ENCODE data around the gene ERAS. TPM values are rescaled to one million over a fixed set of nuclear protein-coding genes. Genes with fewer than 3 reads are reported as not detected.
"Not testable (repeated sequence)": the region's sequence is repeated elsewhere in the genome, so short reads cannot be mapped to it uniquely, and the experiment has no call there.

The ERAS gene
- total RNA-seq, 1 experiment from 2014 or later, result not detected

DNA sequence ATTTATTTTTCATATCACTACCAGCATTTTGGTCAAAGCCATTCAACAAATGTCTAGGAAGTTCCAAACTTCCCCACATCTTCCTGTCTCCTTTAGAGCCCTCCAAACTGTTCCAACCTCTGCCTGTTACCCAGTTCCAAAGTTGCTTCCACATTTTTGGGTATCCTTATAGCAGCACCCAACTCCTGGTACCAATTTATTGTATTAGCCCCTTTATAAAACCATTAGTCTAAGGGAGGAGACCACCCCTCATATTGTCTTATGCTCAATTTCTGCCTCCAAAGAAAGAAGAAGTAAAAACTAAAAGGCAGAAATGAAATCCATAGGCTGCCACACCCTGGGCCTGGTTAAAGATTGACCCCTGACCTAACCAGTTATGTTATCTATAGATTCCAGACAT, 27.2 kb downstream of the ERAS start:
- H3K36me3 ChIP-seq, H3K27me3 ChIP-seq, H3K4me3 ChIP-seq, H3K9me3 ChIP-seq, DNase-seq: not testable (repeated sequence)

DNA sequence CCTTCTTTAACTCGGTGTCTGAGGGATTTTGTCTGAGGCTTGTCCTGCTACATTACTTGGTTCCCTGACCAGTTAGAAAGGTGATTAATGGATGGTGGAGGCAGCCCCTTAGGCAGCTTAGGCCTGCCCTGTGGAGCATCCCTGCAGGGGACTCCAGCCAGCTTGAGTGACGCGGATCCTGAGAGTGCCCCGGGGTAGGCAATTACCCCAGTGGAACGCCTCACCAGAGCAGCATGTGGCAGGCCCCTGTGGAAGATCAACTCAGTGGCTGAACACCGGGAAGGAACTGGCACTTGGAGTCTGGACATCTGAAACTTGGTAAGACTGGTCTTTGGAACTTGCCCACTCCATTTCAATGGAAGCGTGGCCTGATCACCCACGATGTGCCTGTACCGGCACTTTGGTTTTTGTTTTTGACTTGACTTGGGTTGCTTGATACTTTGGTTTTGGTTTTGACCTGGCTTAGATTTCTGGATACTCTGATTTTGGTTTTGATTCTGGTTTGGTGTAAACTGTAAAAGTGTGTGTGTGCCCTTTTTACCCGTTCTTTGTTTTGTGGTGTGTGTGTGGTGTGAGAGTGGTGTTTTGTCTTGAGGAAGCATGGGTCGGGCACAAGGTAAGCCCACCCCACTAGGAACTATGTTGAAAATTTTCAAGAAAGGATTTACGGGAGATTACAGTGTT, 27.9 kb downstream of the ERAS start:
- not testable (repeated sequence) for H3K27me3 ChIP-seq, H3K9me3 ChIP-seq, H3K4me3 ChIP-seq

DNA sequence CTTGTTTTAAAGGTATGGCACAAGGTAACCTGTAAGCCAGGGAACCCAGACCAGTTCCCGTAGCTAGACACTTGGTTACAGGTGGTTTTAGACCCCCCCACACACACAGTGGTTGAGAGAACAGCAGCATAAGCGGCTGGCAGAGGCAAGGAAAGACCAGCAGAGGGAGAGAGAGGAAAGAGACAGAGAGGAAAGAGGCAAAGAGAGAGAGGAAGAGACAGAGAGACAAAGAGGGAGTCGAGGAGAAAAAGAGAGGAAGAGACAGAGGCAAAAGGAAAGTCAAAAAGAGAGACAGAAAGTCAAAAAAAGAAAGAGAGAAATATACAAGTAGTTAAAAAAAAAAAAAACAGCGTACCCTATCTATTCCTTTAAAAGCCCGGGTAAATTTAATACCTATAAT, 28.6 kb downstream of the ERAS start:
- DNase-seq, result no peak
- H3K9me3 ChIP-seq, result no peaks in the 10 kb centered on the region

More for the DNA sequence above, 27.9 kb downstream of the ERAS start:
- H3K36me3 ChIP-seq, DNase-seq: not testable (repeated sequence)

DNA sequence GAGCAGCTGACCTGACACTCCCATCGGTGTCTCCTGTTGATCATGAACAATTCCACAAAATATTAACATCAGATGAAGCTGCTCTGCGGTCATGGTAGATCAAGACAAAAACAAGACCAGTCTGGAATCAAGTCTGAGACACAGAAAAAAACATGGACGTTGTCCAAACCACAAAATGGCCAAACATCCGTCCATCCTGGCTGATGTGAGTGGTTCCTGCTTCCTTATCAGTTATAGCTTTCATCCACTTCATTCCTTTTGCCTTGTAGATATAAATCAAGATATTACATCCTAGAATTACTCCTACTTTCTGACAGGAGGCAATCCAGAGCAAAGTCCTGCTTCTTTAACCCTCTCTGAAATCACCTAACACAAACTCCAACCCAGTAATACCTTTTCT, 37.9 kb downstream of the ERAS start:
- H3K4me3 ChIP-seq, result no peak overlapping the region
- no peaks in the 10 kb centered on the region for H3K9me3 ChIP-seq
- no peak for DNase-seq
- H3K27me3 ChIP-seq, result no peaks in the 10 kb centered on the region
- no peaks in the 10 kb centered on the region for H3K36me3 ChIP-seq

More for the DNA sequence above, 28.6 kb downstream of the ERAS start:
- no peak overlapping the region for H3K4me3 ChIP-seq
- no peaks in the 10 kb centered on the region for H3K27me3 ChIP-seq
- no peaks in the 10 kb centered on the region for H3K36me3 ChIP-seq

DNA sequence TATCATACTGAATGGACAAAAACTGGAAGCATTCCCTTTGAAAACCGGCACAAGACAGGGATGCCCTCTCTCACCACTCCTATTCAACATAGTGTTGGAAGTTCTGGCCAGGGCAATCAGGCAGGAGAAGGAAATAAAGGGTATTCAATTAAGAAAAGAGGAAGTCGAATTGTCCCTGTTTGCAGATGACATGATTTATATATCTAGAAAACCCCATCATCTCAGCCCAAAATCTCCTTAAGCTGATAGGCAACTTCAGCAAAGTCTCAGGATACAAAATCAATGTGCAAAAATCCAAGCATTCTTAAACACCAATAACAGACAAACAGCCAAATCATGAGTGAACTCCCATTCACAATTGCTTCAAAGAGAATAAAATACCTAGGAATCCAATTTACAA, 45.7 kb downstream of the ERAS start:
- H3K4me3 ChIP-seq, H3K9me3 ChIP-seq, H3K27me3 ChIP-seq, H3K36me3 ChIP-seq, DNase-seq: not testable (repeated sequence)

DNA sequence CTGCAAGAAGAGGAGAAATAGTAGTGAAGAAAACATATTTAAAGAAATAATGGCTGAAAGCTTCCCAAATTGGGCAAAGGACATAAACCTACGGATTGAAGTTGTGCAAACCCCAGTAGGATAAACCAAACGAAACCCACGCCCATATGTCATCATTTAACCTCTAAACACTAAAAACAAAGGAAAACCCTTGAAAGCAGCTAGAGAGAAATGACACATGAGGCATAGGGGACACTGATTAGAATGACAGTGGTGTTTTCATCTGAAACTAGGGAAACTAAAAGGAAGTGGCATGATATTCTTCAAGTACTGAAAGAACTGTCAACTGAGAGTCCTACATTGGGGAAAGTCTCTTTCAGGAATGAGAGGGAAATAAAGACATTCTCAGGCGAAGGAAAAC, 50.6 kb downstream of the ERAS start:
- not testable (repeated sequence) for H3K9me3 ChIP-seq, H3K4me3 ChIP-seq, DNase-seq, H3K36me3 ChIP-seq, H3K27me3 ChIP-seq

Other genes with a start within 250 kb of the ERAS start
- 84.9 and 95.8 TPM in 2 replicates for gene WDR13, start 229.0 kb upstream of the ERAS start, total RNA-seq (2014; rRNA removed; shearing (Covaris generic); ENCODE audit: low replicate concordance)
- gene WAS, start 142.7 kb upstream of the ERAS start, total RNA-seq (2014; rRNA removed; shearing (Covaris generic); ENCODE audit: low replicate concordance), result 0.79 TPM in 1 of 2 replicates, not detected in the other
- 4.1 and 13.3 TPM in 2 replicates for gene SUV39H1, start 129.8 kb upstream of the ERAS start, total RNA-seq (2014; rRNA removed; shearing (Covaris generic); ENCODE audit: low replicate concordance)
- not detected in 2 replicates for gene GLOD5, start 64.8 kb upstream of the ERAS start, total RNA-seq (2014; rRNA removed; shearing (Covaris generic); ENCODE audit: low replicate concordance)
- gene GATA1, start 39.9 kb upstream of the ERAS start, total RNA-seq (2014; rRNA removed; shearing (Covaris generic); ENCODE audit: low replicate concordance), result not detected in 2 replicates
- 16.1 and 46.1 TPM in 2 replicates for gene HDAC6, start 24.4 kb upstream of the ERAS start, total RNA-seq (2014; rRNA removed; shearing (Covaris generic); ENCODE audit: low replicate concordance)
- 0.72 and 6.1 TPM in 2 replicates for gene PCSK1N, start 9.1 kb downstream of the ERAS start, total RNA-seq (2014; rRNA removed; shearing (Covaris generic); ENCODE audit: low replicate concordance)
- 74.1 and 76.5 TPM in 2 replicates for gene TIMM17B, start 71.3 kb downstream of the ERAS start, total RNA-seq (2014; rRNA removed; shearing (Covaris generic); ENCODE audit: low replicate concordance)
- gene PQBP1, start 71.4 kb downstream of the ERAS start, total RNA-seq (2014; rRNA removed; shearing (Covaris generic); ENCODE audit: low replicate concordance), result 117 and 168 TPM in 2 replicates
- gene SLC35A2, start 85.1 kb downstream of the ERAS start, total RNA-seq (2014; rRNA removed; shearing (Covaris generic); ENCODE audit: low replicate concordance), result 16.6 and 25.9 TPM in 2 replicates
- gene PIM2, start 92.5 kb downstream of the ERAS start, total RNA-seq (2014; rRNA removed; shearing (Covaris generic); ENCODE audit: low replicate concordance), result 1.6 and 1.9 TPM in 2 replicates
- 21.9 and 27.4 TPM in 2 replicates for gene OTUD5, start 131.1 kb downstream of the ERAS start, total RNA-seq (2014; rRNA removed; shearing (Covaris generic); ENCODE audit: low replicate concordance)
- 0.23 TPM in 1 of 2 replicates, not detected in the other for gene KCND1, start 145.3 kb downstream of the ERAS start, total RNA-seq (2014; rRNA removed; shearing (Covaris generic); ENCODE audit: low replicate concordance)
- gene GRIPAP1, start 175.8 kb downstream of the ERAS start, total RNA-seq (2014; rRNA removed; shearing (Covaris generic); ENCODE audit: low replicate concordance), result 15.7 and 20.3 TPM in 2 replicates
- 41.4 and 49.3 TPM in 2 replicates for gene TFE3, start 216.8 kb downstream of the ERAS start, total RNA-seq (2014; rRNA removed; shearing (Covaris generic); ENCODE audit: low replicate concordance)
- gene CCDC120, start 232.5 kb downstream of the ERAS start, total RNA-seq (2014; rRNA removed; shearing (Covaris generic); ENCODE audit: low replicate concordance), result 0.30 and 0.59 TPM in 2 replicates
- gene PRAF2, start 247.5 kb downstream of the ERAS start, total RNA-seq (2014; rRNA removed; shearing (Covaris generic); ENCODE audit: low replicate concordance), result 1.9 TPM in 1 of 2 replicates, not detected in the other

All from MG63 (cell line).